Measurements from ENCODE around the gene ACVRL1. TPM values are rescaled to one million over a fixed set of nuclear protein-coding genes. Genes with fewer than 3 reads are reported as not detected.

ACVRL1 gene
- total RNA-seq, 1 experiment from 2014 or later, result 0.98 TPM

DNA sequence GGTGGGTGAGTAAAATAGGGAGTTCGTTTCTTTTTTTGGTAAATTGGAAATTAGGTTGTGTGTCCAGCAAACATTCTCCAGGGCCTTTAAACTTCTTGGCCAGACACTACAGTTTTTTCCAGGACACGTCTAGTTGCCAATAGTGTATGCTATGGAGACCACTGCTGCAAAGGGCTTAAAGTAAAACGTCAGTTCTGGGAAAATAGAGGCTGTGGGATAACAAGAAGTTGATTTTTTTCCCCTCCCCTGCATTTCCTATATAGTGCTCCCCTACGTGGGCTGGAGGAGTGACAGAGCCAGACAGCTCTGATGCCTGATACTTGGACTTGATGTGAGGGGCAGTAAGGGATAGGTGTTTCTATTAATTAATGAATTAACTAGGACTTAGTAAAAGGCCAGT, 46.6 kb downstream of the ACVRL1 start:
- CTCF ChIA-PET, result interaction anchor here (1.2 kb wide), 1 partner anchor 17 kb away, joined by 4 read pairs; no protein-coding TSS in a partner anchor

More for the DNA sequence above, 46.6 kb downstream of the ACVRL1 start:
- DNase-seq (ENCODE audit: low spot score) (no peak), ATAC-seq (no peak)
- peaks cover 47% of the 10 kb centered on the region for H3K27me3 Mint-ChIP-seq (ENCODE audit: low read depth)
- TF ChIP-seq, protein P1, sequence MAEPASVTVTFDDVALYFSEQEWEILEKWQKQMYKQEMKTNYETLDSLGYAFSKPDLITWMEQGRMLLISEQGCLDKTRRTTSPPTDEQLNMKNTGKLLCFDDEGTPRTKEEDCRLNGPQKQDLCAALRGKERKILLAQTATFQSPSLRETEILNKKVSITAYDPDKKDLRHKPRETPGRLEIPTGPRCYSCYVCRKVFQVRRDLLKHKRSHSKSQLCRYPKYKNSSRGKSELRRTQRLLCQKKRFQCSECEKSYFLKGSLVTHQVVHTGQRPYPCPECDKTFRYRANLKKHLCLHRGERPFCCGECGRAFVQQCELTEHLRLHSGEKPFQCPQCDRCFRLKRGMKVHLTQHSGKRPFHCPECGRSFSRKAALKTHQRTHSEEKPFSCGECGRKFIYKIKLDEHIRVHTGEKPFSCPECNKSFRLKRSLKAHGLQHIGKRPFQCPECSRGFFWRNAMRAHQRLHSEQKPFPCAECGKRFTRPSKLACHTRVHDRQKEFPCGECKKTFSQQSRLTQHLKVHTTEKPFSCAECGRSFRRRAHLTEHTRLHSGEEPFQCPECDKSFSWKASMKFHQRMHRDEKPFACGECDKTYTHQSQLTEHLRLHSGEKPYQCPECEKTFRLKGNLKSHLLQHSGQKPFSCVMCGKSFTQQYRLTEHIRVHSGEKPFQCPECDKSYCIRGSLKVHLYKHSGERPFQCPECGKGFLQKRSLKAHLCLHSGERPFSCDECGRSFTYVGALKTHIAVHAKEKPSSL (CRISPR knock-in tag; conservative IDR thresholded peaks at IDR 0.05), result no peak
- no peak for TF ChIP-seq FOXJ3 (CRISPR knock-in tag; IDR thresholded peaks at IDR 0.05; ENCODE audit: borderline replicate concordance)
- TF ChIP-seq, protein P2, sequence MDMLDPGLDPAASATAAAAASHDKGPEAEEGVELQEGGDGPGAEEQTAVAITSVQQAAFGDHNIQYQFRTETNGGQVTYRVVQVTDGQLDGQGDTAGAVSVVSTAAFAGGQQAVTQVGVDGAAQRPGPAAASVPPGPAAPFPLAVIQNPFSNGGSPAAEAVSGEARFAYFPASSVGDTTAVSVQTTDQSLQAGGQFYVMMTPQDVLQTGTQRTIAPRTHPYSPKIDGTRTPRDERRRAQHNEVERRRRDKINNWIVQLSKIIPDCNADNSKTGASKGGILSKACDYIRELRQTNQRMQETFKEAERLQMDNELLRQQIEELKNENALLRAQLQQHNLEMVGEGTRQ (CRISPR knock-in tag; IDR thresholded peaks at IDR 0.05), result no peak
- TF ChIP-seq, protein P3, sequence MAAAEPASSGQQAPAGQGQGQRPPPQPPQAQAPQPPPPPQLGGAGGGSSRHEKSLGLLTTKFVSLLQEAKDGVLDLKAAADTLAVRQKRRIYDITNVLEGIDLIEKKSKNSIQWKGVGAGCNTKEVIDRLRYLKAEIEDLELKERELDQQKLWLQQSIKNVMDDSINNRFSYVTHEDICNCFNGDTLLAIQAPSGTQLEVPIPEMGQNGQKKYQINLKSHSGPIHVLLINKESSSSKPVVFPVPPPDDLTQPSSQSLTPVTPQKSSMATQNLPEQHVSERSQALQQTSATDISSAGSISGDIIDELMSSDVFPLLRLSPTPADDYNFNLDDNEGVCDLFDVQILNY (CRISPR knock-in tag; IDR thresholded peaks at IDR 0.05), result no peak
- TF ChIP-seq ZNF671 (CRISPR knock-in tag; IDR thresholded peaks at IDR 0.05), result no peak
- no peak for TF ChIP-seq HMGA2 (CRISPR knock-in tag; IDR thresholded peaks at IDR 0.05)
- TF ChIP-seq SMAD4 (CRISPR knock-in tag; IDR thresholded peaks at IDR 0.05), result no peak
- TF ChIP-seq NFATC4 (CRISPR knock-in tag; IDR thresholded peaks at IDR 0.05), result no peak
- TF ChIP-seq, protein P4, sequence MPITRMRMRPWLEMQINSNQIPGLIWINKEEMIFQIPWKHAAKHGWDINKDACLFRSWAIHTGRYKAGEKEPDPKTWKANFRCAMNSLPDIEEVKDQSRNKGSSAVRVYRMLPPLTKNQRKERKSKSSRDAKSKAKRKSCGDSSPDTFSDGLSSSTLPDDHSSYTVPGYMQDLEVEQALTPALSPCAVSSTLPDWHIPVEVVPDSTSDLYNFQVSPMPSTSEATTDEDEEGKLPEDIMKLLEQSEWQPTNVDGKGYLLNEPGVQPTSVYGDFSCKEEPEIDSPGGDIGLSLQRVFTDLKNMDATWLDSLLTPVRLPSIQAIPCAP (CRISPR knock-in tag; IDR thresholded peaks at IDR 0.05), result no peak
- TF ChIP-seq, protein P5, sequence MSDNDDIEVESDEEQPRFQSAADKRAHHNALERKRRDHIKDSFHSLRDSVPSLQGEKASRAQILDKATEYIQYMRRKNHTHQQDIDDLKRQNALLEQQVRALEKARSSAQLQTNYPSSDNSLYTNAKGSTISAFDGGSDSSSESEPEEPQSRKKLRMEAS (CRISPR knock-in tag; IDR thresholded peaks at IDR 0.05), result no peak
- no peak for TF ChIP-seq RELA (CRISPR knock-in tag; IDR thresholded peaks at IDR 0.05; ENCODE audit: borderline replicate concordance)
- no peak for TF ChIP-seq GRHL2 (CRISPR knock-in tag; IDR thresholded peaks at IDR 0.05; ENCODE audit: insufficient replicate concordance, severe bottlenecking)
- no peak for TF ChIP-seq NR3C1 (CRISPR knock-in tag; conservative IDR thresholded peaks at IDR 0.05; ENCODE audit: low read depth)
- no peak for TF ChIP-seq ZNF219 (CRISPR knock-in tag; IDR thresholded peaks at IDR 0.05; ENCODE audit: borderline replicate concordance)
- TF ChIP-seq KAT7 (CRISPR knock-in tag; IDR thresholded peaks at IDR 0.05; ENCODE audit: borderline replicate concordance), result no peak
- no peak for TF ChIP-seq CREB1 (CRISPR knock-in tag; IDR thresholded peaks at IDR 0.05)
- TF ChIP-seq, protein P6, sequence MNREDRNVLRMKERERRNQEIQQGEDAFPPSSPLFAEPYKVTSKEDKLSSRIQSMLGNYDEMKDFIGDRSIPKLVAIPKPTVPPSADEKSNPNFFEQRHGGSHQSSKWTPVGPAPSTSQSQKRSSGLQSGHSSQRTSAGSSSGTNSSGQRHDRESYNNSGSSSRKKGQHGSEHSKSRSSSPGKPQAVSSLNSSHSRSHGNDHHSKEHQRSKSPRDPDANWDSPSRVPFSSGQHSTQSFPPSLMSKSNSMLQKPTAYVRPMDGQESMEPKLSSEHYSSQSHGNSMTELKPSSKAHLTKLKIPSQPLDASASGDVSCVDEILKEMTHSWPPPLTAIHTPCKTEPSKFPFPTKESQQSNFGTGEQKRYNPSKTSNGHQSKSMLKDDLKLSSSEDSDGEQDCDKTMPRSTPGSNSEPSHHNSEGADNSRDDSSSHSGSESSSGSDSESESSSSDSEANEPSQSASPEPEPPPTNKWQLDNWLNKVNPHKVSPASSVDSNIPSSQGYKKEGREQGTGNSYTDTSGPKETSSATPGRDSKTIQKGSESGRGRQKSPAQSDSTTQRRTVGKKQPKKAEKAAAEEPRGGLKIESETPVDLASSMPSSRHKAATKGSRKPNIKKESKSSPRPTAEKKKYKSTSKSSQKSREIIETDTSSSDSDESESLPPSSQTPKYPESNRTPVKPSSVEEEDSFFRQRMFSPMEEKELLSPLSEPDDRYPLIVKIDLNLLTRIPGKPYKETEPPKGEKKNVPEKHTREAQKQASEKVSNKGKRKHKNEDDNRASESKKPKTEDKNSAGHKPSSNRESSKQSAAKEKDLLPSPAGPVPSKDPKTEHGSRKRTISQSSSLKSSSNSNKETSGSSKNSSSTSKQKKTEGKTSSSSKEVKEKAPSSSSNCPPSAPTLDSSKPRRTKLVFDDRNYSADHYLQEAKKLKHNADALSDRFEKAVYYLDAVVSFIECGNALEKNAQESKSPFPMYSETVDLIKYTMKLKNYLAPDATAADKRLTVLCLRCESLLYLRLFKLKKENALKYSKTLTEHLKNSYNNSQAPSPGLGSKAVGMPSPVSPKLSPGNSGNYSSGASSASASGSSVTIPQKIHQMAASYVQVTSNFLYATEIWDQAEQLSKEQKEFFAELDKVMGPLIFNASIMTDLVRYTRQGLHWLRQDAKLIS (CRISPR knock-in tag; IDR thresholded peaks at IDR 0.05; ENCODE audit: borderline replicate concordance), result no peak
- TF ChIP-seq RORB (CRISPR knock-in tag; IDR thresholded peaks at IDR 0.05), result no peak
- TF ChIP-seq ZNF317 (CRISPR knock-in tag; IDR thresholded peaks at IDR 0.05; ENCODE audit: borderline replicate concordance, low read depth), result no peak
- no peaks in the 10 kb centered on the region for H3K9me3 Mint-ChIP-seq
- POLR2A ChIA-PET, result no interaction called here
- H3K27ac Mint-ChIP-seq, result no peak overlapping the region
- peak overlapping the region; percentile 73; the same call in 1 of the 2 replicates for H3K4me3 Mint-ChIP-seq
- H3K4me1 Mint-ChIP-seq, result peaks cover 23% of the 10 kb centered on the region
- H3K36me3 Mint-ChIP-seq, result no peaks in the 10 kb centered on the region

Data from WTC11 (cell line).